Measurements from ENCODE around the gene ZNF580. TPM values are rescaled to one million over a fixed set of nuclear protein-coding genes. Genes with fewer than 3 reads are reported as not detected.

The ZNF580 gene
- total and polyA plus RNA-seq, 2 of the 13 experiments (the other 11 are each of a cell fraction or from before 2014, with no cell fraction given): 4.4 to 6.0 TPM

DNA sequence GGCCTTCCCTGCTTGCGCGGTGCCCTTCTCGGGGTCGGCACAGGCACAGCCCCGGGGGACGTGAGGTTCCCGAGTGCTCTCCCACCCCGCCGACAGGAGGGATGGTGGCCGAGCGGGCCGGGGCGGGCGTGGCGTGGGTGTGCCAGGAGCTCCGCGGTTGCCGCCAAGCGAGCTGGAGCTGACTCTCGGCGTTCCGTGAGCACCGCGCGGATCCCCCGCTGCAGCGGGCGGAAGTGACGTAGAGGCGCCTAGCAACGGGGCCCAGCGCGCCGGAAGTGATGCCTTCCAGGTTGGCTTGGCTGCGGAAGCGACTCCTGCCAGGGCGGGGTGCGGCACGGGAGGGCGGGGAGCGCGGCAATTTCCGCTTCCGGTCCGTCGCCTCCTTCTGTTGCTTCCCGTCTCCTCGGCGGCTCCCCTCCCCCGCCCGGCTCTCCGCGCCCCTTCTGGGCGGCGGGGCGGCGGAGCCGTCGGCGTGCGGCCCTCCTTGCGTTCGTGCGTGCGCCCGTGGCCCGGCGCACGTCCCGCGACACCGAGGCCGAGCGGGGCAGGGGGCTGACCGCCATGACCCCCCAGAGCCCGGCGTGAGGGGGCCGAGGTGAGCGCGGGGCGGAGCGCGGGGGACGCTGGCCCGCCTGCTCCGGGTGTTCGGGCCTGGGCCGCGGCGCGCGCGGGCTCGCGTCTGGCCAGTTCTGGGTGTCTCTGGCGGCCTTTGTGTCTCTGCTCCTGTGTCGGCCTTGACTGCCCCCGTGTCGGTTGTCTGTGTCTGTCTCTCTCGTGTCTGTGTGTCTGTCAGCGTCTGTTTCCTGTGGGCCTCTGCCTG lies 34.2 kb downstream of the ZNF580 start, which contains the start of gene EPN1 (continued):
- TF ChIP-seq, protein P1, sequence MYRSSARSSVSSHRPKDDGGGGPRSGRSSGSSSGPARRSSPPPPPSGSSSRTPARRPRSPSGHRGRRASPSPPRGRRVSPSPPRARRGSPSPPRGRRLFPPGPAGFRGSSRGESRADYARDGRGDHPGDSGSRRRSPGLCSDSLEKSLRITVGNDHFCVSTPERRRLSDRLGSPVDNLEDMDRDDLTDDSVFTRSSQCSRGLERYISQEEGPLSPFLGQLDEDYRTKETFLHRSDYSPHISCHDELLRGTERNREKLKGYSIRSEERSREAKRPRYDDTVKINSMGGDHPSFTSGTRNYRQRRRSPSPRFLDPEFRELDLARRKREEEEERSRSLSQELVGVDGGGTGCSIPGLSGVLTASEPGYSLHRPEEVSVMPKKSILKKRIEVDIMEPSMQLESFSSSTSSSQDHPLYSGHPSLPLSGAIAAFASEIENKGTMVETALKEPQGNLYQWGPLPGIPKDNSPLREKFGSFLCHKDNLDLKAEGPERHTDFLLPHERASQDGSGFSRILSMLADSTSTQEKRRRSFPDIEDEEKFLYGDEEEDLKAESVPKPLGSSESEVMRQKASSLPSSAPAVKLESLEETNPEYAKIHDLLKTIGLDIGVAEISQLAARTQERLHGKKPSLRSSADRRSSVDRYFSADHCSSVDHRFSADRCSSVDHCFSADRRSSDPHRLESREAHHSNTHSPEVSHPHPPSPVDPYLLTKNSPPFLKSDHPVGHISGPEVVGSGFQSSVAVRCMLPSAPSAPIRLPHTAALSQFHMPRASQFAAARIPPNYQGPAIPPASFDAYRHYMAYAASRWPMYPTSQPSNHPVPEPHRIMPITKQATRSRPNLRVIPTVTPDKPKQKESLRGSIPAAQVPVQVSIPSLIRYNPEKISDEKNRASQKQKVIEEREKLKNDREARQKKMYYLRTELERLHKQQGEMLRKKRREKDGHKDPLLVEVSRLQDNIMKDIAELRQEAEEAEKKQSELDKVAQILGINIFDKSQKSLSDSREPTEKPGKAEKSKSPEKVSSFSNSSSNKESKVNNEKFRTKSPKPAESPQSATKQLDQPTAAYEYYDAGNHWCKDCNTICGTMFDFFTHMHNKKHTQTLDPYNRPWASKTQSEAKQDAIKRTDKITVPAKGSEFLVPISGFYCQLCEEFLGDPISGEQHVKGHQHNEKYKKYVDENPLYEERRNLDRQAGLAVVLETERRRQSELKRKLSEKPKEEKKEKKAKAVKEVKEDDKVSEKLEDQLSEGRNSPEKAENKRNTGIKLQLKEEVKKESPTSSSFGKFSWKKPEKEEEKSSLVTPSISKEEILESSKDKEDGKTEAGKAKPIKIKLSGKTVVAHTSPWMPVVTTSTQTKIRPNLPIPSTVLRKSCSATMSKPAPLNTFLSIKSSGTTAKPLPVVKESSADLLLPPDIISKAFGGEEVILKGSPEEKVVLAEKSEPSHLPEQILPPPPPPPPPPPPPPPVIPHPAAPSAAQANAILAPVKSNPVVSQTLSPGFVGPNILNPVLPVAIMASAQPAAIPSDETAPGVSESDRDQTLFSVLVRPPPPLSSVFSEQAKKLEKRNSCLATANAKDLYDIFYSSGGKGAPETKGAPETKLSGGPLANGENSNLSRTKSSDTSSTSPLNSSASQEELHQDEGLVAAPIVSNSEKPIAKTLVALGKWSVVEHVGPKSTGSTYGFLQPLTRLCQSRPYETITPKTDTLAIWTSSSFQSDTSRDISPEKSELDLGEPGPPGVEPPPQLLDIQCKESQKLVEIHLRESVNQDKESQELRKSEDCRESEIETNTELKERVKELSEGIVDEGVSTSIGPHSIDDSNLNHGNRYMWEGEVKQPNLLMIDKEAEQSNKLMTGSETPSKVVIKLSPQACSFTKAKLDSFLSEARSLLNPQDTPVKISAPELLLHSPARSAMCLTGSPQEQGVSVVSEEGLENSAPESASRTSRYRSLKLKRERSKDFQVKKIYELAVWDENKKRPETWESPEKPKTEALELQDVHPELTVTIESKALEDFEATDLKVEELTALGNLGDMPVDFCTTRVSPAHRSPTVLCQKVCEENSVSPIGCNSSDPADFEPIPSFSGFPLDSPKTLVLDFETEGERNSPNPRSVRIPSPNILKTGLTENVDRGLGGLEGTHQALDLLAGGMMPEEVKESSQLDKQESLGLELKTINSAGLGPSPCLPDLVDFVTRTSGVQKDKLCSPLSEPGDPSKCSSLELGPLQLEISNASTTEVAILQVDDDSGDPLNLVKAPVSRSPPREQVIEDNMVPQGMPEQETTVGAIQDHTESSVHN (CRISPR knock-in tag; IDR thresholded peaks at IDR 0.05): 0 out of 2 replicates have a peak, but pooled peaks have one; percentile 27
- no peak for TF ChIP-seq TSC22D2 (CRISPR knock-in tag; IDR thresholded peaks at IDR 0.05; ENCODE audit: borderline replicate concordance)
- no peak for TF ChIP-seq IKZF1 (IDR thresholded peaks at IDR 0.05)
- TF ChIP-seq ZNF607 (CRISPR knock-in tag; IDR thresholded peaks at IDR 0.05; ENCODE audit: borderline replicate concordance): no peak; the same call in none of the 2 replicates
- peak; percentile 4; the same call in 1 of the 2 replicates for TF ChIP-seq RARA (CRISPR knock-in tag; IDR thresholded peaks at IDR 0.05)
- TF ChIP-seq AHR (CRISPR knock-in tag; IDR thresholded peaks at IDR 0.05): no peak
- TF ChIP-seq ZNF24 (IDR thresholded peaks at IDR 0.05): no peak
- TF ChIP-seq CEBPG (CRISPR knock-in tag; IDR thresholded peaks at IDR 0.05): no peak
- TF ChIP-seq, protein P2, sequence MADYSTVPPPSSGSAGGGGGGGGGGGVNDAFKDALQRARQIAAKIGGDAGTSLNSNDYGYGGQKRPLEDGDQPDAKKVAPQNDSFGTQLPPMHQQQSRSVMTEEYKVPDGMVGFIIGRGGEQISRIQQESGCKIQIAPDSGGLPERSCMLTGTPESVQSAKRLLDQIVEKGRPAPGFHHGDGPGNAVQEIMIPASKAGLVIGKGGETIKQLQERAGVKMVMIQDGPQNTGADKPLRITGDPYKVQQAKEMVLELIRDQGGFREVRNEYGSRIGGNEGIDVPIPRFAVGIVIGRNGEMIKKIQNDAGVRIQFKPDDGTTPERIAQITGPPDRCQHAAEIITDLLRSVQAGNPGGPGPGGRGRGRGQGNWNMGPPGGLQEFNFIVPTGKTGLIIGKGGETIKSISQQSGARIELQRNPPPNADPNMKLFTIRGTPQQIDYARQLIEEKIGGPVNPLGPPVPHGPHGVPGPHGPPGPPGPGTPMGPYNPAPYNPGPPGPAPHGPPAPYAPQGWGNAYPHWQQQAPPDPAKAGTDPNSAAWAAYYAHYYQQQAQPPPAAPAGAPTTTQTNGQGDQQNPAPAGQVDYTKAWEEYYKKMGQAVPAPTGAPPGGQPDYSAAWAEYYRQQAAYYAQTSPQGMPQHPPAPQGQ (CRISPR knock-in tag; IDR thresholded peaks at IDR 0.05; ENCODE audit: borderline replicate concordance): no peak
- TF ChIP-seq FOXK2 (IDR thresholded peaks at IDR 0.05): no peak
- TF ChIP-seq, protein P3, sequence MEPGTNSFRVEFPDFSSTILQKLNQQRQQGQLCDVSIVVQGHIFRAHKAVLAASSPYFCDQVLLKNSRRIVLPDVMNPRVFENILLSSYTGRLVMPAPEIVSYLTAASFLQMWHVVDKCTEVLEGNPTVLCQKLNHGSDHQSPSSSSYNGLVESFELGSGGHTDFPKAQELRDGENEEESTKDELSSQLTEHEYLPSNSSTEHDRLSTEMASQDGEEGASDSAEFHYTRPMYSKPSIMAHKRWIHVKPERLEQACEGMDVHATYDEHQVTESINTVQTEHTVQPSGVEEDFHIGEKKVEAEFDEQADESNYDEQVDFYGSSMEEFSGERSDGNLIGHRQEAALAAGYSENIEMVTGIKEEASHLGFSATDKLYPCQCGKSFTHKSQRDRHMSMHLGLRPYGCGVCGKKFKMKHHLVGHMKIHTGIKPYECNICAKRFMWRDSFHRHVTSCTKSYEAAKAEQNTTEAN (CRISPR knock-in tag; conservative IDR thresholded peaks at IDR 0.05): peak; percentile 38; the same call in 1 of the 2 replicates
- TF ChIP-seq JARID2 (CRISPR knock-in tag; IDR thresholded peaks at IDR 0.05; ENCODE audit: insufficient replicate concordance): no peak
- peak; percentile 33; the same call in 1 of the 2 replicates for TF ChIP-seq ZNF605 (CRISPR knock-in tag; IDR thresholded peaks at IDR 0.05)
- TF ChIP-seq MXI1 (IDR thresholded peaks at IDR 0.05; ENCODE audit: borderline replicate concordance, low read depth, low read length): peak; percentile 89; the same call in 2 of the 3 replicates
- TF ChIP-seq SMAD9 (CRISPR knock-in tag; IDR thresholded peaks at IDR 0.05): no peak
- TF ChIP-seq PHF8 (CRISPR knock-in tag; IDR thresholded peaks at IDR 0.05): peak; percentile 72
